ENCODE results near the gene CROCC2.

CROCC2 gene

GRCh38 chr2:241014224-241014623, 108.1 kb downstream of the CROCC2 start:
- H3K27me3 ChIP-seq (replicated peaks; ENCODE audit: control insufficient read depth, insufficient read depth, low read length): no peaks in the 10 kb centered on the region; the same call in 1 of the 2 replicates
- H3K4me3 ChIP-seq (replicated peaks; ENCODE audit: low read depth, low read length): no peak overlapping the region
- H3K36me3 ChIP-seq (ENCODE audit: control insufficient read depth, insufficient read depth, low read length): no peaks in the 10 kb centered on the region
- no peak for TF ChIP-seq CTCF (IDR thresholded peaks at IDR 0.05; ENCODE audit: insufficient read depth, low read length, poor library complexity, severe bottlenecking)
- DNase-seq (ENCODE audit: extremely low read depth, insufficient read length): no peak

GRCh38 chr2:241014764-241015163, 108.6 kb downstream of the CROCC2 start:
- DNase-seq (ENCODE audit: extremely low read depth, insufficient read length): no peak
- Histone ChIP-seq H3K36me3 (ENCODE audit: control insufficient read depth, insufficient read depth, low read length) (no peaks in the 10 kb centered on the region), H3K27me3 (replicated peaks; ENCODE audit: control insufficient read depth, insufficient read depth, low read length) (no peaks in the 10 kb centered on the region; the same call in 1 of the 2 replicates), H3K4me3 (replicated peaks; ENCODE audit: low read depth, low read length) (no peak overlapping the region)
- no peak for TF ChIP-seq CTCF (IDR thresholded peaks at IDR 0.05; ENCODE audit: insufficient read depth, low read length, poor library complexity, severe bottlenecking)

- H3K27me3 ChIP-seq (replicated peaks; ENCODE audit: control insufficient read depth, insufficient read depth, low read length): no peaks in the 10 kb centered on the region; the same call in 1 of the 2 replicates
- H3K36me3 ChIP-seq (ENCODE audit: control insufficient read depth, insufficient read depth, low read length): no peaks in the 10 kb centered on the region
- no peak for DNase-seq (ENCODE audit: extremely low read depth, insufficient read length)
- no peak for TF ChIP-seq CTCF (IDR thresholded peaks at IDR 0.05; ENCODE audit: insufficient read depth, low read length, poor library complexity, severe bottlenecking)
- no peak overlapping the region for H3K4me3 ChIP-seq (replicated peaks; ENCODE audit: low read depth, low read length)
Observed at GRCh38 chr2:241015439-241015838, 109.3 kb downstream of the CROCC2 start.

GRCh38 chr2:241017228-241017940, 111.2 kb downstream of the CROCC2 start:
- H3K36me3 ChIP-seq (ENCODE audit: control insufficient read depth, insufficient read depth, low read length): no peaks in the 10 kb centered on the region
- TF ChIP-seq CTCF (IDR thresholded peaks at IDR 0.05; ENCODE audit: insufficient read depth, low read length, poor library complexity, severe bottlenecking): no peak
- no peak for DNase-seq (ENCODE audit: extremely low read depth, insufficient read length)
- H3K27me3 ChIP-seq (replicated peaks; ENCODE audit: control insufficient read depth, insufficient read depth, low read length): no peaks in the 10 kb centered on the region; the same call in 1 of the 2 replicates
- no peak overlapping the region for H3K4me3 ChIP-seq (replicated peaks; ENCODE audit: low read depth, low read length)

GRCh38 chr2:241018051-241018891, 112.1 kb downstream of the CROCC2 start:
- H3K4me3 ChIP-seq (replicated peaks; ENCODE audit: low read depth, low read length): no peak overlapping the region
- DNase-seq (ENCODE audit: extremely low read depth, insufficient read length): no peak
- H3K36me3 ChIP-seq (ENCODE audit: control insufficient read depth, insufficient read depth, low read length): no peaks in the 10 kb centered on the region
- no peak for TF ChIP-seq CTCF (IDR thresholded peaks at IDR 0.05; ENCODE audit: insufficient read depth, low read length, poor library complexity, severe bottlenecking)
- H3K27me3 ChIP-seq (replicated peaks; ENCODE audit: control insufficient read depth, insufficient read depth, low read length): no peaks in the 10 kb centered on the region; the same call in 1 of the 2 replicates
